ENCODE measurements around the gene GNB2.

GNB2 gene

DNA sequence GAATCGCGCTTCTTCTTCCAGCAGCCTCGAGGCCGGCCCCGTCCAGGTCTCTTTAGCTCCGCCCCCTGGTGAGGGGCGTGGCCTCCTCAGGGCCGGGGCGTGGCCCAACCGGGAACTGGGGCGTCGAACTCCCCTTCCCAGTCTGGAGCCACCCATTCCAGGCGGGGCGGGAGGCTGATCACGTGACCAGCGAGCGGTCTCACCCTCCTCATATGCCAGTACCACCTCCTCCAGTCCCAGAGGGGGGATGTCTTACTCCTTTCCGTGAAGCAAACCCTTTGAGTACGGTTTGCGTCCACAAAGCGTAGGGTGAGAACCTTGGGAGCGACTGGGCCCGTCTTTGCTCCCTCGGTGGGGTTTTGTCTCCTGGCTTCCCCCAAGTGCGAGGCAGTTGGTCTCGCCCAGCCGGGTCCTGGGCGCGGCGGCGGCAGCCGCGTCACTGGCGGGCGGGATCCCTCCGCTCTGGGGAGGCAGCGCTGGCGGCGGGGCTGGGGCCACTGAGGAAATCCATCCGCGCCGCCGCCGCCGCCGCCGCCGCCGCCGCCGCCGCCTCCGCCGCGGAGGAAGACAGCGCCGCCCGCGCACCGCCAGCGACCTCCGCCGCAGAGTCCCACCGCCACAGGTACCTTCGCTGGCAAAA is at the start of gene GNB2:
TSS of gene GNB2 (plus strand) at position 439 of the 640 bp plus-strand sequence. CDS start 2,526 bp downstream, outside the sequence.
- peak within 1 kb of the TSS; percentile 96 for H3K27ac ChIP-seq
- TF ChIP-seq, protein P1, sequence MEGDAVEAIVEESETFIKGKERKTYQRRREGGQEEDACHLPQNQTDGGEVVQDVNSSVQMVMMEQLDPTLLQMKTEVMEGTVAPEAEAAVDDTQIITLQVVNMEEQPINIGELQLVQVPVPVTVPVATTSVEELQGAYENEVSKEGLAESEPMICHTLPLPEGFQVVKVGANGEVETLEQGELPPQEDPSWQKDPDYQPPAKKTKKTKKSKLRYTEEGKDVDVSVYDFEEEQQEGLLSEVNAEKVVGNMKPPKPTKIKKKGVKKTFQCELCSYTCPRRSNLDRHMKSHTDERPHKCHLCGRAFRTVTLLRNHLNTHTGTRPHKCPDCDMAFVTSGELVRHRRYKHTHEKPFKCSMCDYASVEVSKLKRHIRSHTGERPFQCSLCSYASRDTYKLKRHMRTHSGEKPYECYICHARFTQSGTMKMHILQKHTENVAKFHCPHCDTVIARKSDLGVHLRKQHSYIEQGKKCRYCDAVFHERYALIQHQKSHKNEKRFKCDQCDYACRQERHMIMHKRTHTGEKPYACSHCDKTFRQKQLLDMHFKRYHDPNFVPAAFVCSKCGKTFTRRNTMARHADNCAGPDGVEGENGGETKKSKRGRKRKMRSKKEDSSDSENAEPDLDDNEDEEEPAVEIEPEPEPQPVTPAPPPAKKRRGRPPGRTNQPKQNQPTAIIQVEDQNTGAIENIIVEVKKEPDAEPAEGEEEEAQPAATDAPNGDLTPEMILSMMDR (conservative IDR thresholded peaks at IDR 0.05), result no peak

DNA sequence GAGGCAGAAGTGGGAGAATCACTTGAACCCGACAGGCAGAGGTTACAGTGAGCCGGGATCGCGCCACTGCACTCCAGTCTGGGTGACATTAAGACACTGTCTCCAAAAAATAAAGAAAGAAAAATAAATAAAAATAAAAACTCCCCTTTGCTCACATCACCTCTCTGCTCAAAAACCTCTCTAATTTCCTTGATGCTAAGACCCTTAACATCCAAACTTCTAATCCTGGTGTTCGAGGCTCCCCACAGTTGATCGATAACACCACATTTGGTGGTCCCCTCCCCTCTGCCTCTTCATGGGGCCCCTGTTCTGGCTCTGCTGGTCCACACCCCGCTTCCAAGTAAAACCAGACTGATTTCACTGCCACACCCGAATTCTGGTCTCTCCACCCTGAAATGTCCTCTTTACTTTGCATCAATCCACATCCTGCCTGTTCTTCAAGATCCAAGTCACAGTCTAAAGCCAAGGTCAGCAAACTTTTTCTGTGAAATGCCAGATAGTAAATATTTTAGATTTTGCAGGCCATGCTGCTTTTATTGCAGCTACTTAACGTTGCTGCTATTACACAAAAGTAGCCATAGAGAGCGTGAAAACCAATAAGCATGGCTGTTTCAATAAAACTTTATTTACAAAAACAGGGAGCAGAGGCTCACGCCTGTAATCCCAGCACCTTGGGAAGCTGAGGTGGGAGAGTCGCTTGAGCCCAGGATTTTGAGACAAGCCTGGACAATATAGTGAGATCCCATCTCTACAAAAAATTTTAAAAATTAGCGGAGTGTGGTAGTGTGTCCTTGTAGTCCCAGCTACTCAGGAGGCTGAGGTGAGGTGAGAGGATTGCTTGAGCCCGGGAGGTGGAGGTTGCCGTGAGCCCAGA is 49.4 kb upstream of the GNB2 start:
- TF ChIP-seq, protein P1 (conservative IDR thresholded peaks at IDR 0.05), result no peak
- H3K27ac ChIP-seq, result no peak overlapping the region

DNA sequence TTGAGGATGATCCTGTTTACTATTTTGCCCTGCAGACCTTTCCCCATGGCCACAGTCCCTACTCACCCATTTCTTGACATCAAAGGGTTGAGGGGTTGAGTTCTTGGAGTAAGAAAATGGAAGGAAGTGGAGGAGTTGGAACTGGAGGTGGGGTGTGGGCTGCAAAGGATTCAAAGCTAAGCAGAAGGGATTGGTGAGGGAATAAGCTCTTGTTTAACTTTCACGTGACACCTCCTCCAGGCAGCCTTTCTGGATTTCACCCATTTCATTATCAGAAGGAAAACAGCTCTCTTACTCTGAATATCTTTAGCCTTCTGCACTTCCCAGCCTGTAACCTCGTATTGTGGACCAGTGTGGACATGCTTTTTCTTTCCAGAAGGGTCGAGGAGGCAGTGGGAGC is 47.5 kb upstream of the GNB2 start:
- peak overlapping the region; percentile 70; the same call in 1 of the 2 replicates for H3K27ac ChIP-seq
- TF ChIP-seq, protein P1 (conservative IDR thresholded peaks at IDR 0.05), result no peak

DNA sequence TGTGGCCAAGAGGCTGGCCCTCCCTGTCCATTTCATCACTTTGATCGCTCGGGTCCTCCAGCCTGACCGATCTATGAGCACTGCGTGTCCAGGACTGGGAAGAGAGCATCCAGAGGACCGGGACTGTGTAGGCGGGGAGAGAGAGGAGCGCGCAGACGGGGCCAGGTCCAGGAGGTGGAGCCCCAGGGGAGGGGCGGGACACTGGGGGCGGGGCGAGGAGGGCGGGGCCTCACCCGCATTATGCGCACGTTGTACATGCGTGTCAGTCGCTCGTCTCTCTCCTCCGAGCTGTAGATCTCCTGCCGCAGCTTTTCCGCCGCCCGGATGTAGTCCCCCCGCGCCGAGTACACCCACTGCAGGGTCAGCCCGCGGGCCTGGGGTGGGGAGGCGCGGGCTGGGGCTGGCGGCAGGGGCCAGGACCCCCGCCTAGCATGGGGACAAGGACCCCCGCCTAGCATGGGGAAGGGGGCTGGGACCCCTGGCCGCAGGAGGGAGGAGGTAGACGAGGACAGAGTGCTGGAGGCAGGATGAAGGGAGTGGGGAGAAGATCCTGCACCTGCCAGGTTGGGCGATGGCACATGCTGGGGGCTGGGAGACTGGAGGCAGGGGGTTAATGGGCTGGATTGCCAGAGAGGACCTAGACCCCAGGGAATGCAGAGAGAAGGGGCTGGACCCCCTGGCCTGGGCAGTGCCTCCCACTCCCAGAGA is 46.9 kb upstream of the GNB2 start:
- H3K27ac ChIP-seq, result peak overlapping the region; percentile 70; the same call in 1 of the 2 replicates
- TF ChIP-seq, protein P1 (conservative IDR thresholded peaks at IDR 0.05), result no peak

DNA sequence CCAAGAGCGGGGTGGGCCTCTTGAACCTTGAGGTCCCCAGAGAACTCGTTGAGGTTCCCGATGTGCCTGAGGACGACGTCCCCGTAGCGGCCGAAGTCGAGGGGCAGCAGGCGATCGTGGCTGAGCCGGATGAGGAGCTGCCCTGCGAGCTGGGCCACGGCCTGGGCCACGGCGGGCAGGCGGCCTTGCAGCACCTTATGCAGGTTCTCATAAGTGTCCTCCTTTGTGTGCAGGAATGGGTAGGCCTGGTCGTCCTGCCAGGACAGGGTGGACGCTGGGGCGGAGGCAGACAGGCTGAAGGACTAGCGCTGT is 46.3 kb upstream of the GNB2 start:
- H3K27ac ChIP-seq, result peak overlapping the region; percentile 70; the same call in 1 of the 2 replicates

DNA sequence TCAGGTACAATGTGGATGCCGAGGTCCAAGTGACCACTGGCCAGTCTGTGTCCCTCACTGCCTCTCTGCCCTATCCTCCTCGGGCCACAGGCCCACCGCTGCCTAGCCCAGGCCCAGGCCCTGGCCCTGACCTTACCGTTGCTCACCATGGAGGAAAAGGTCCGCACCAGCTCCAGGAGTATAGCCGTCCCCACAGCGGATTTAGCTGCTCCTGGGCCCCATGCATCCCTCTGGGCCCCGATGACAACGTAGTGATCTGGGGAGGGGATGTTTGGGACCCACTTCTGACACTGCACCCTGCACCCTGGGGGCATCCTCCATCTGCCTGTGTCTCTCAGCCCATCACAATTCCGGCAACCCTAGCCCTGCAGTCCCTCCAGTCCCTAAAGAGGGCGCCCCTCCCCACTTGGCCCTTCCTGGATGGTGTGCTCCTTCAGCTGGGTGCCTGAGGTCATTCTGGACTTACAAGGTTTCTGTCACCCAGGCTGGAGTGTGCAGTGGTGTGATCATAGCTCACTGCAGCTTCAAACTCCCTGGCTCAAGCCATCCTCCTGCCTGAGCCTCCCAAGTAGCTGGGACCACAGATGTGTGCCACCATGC is 44.3 kb upstream of the GNB2 start:
- TF ChIP-seq, protein P1 (conservative IDR thresholded peaks at IDR 0.05), result peak; percentile 38
- no peak overlapping the region for H3K27ac ChIP-seq

More for the DNA sequence above, 46.3 kb upstream of the GNB2 start:
- TF ChIP-seq, protein P1 (conservative IDR thresholded peaks at IDR 0.05), result no peak

DNA sequence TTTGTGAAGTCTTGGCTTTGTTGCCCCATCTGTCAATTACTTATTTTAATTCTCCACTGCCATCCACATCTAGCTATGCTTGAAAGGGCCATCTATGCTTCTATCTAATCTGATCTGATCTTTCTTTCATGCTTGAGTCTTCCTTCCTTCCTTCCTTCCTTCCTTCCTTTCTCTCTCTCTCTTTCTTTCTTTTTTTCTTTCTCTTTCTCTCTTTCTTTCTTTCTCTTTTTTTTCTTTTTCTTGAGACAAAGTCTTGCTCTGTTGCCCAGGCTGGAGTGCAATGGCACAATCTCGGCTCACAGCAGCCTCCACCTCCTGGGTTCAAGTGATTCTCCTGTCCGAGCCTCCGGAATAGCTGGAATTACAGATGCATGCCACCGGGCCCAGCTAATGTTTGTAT is 43.5 kb upstream of the GNB2 start:
- TF ChIP-seq, protein P1 (conservative IDR thresholded peaks at IDR 0.05), result no peak
- H3K27ac ChIP-seq, result no peak overlapping the region
